K562 (cell line): ENCODE results near the gene RGS5. TPM values are rescaled to one million over a fixed set of nuclear protein-coding genes. Genes with fewer than 3 reads are reported as not detected.

Source experiments
- ATAC-seq: fragments of 200-7000 bp; cut with Tn5 transposase; 3 replicates; pipeline ENCODE4 v1.9.1; 2020; ENCODE audit warnings: moderate library complexity
- BruUV-seq: library from RNA; stranded (reverse); fragments of 400-500 nt; replicated peaks from 2 replicates; lab custom pipeline; 2021; lab: Mats Ljungman, UMichigan
- CTCF ChIA-PET: fragments of 300-600 bp; formaldehyde crosslinking; extraction: SDS; loops from one replicate; lab custom pipeline; 2021; ENCODE audit warnings: low intra/inter-chr PET ratio; lab: Yijun Ruan, JAX
- POLR2A ChIA-PET: fragments of 300-600, 350-650 bp; sonication (Branson Sonifier 250); formaldehyde crosslinking; extraction: SDS; loops from one replicate; lab custom pipeline; 2021; ENCODE audit warnings: antibody characterized with exemption, inconsistent platforms; lab: Yijun Ruan, JAX
- DNase-seq, 4 experiments: peaks; one replicate each; pipeline versions ENCODE4 v3.0.0 to v3.0.0-alpha.2; 2011 to 2018; ENCODE audit warnings: low spot score in 3 of 4, mixed read lengths in 3 of 4; ENCODE audit errors: extremely low read depth in 1 of 4
- FAIRE-seq: peaks from 2 replicates; lab custom pipeline; 2011; peaks lifted over from hg19 to GRCh38; lab: Jason Lieb, UNC
- H2AFZ ChIP-seq: 2 replicates; pipeline ENCODE4 v1.6.0; 2011; ENCODE audit warnings: low read depth, low read length, control low read depth, inconsistent platforms
- H3K27ac ChIP-seq: fragments of 200-600 bp; 3 replicates; pipeline ENCODE4 v1.8.0; 2011; ENCODE audit warnings: low read depth, mild to moderate bottlenecking, control low read depth, inconsistent platforms, low read length, moderate library complexity, mixed read lengths; ENCODE audit errors: extremely low read depth
- H3K27me3 ChIP-seq, 2 experiments: fragments of 300-600 bp in 1 of 2; 2 replicates in 1 of 2; 3 replicates in 1 of 2; pipeline versions ENCODE4 v1.6.0 to v1.8.0; 2011; ENCODE audit warnings: inconsistent platforms in 2 of 2, low read length in 2 of 2, mild to moderate bottlenecking in 1 of 2, mixed read lengths in 1 of 2, moderate library complexity in 1 of 2; ENCODE audit not compliant: control insufficient read depth in 2 of 2, insufficient read depth in 2 of 2
- H3K36me3 ChIP-seq: fragments of 300-600 bp; 3 replicates; pipeline ENCODE4 v1.8.0; 2011; ENCODE audit warnings: mild to moderate bottlenecking, low read length, inconsistent platforms; ENCODE audit not compliant: control insufficient read depth, insufficient read depth
- H3K4me1 ChIP-seq, 2 experiments: fragments of 200-600 bp in 1 of 2; replicated peaks in 1 of 2; 2 replicates in 1 of 2; 3 replicates in 1 of 2; pipeline versions ENCODE4 v1.5.1 to v1.8.0; 2011; ENCODE audit warnings: inconsistent platforms in 2 of 2, low read length in 2 of 2, mild to moderate bottlenecking in 1 of 2, mixed read lengths in 1 of 2, moderate library complexity in 1 of 2; ENCODE audit not compliant: control insufficient read depth in 2 of 2, insufficient read depth in 2 of 2
- H3K4me2 ChIP-seq: 2 replicates; pipeline ENCODE4 v1.6.1; 2011; ENCODE audit warnings: low read length, control low read depth, inconsistent platforms, mixed read lengths; ENCODE audit not compliant: insufficient read depth
- H3K4me3 ChIP-seq: fragments of 200-600 bp; sonication (generic), shearing (Covaris generic); 2 replicates; pipeline ENCODE4 v1.5.1; 2016; ENCODE audit warnings: control low read depth, inconsistent platforms
- H3K79me2 ChIP-seq: fragments of 200-600 bp; 3 replicates; pipeline ENCODE4 v1.8.0; 2011; ENCODE audit warnings: low read length, inconsistent platforms; ENCODE audit not compliant: control insufficient read depth, insufficient read depth
- H3K9ac ChIP-seq, 2 experiments: 2 replicates each; pipeline versions ENCODE4 v1.6.0 to v1.6.1; 2011; ENCODE audit warnings: low read depth in 2 of 2, low read length in 2 of 2, control low read depth in 1 of 2, inconsistent platforms in 1 of 2, mild to moderate bottlenecking in 1 of 2, mixed read lengths in 1 of 2; ENCODE audit not compliant: insufficient read depth in 1 of 2
- H3K9me1 ChIP-seq: one replicate; pipeline ENCODE4 v1.6.0; 2011; ENCODE audit warnings: inconsistent platforms, mild to moderate bottlenecking, low read length, moderate library complexity; ENCODE audit not compliant: control insufficient read depth, insufficient read depth
- H3K9me3 ChIP-seq: replicated peaks from 2 replicates; pipeline ENCODE4 v1.5.1; 2011; ENCODE audit warnings: low read depth, low read length, inconsistent platforms; ENCODE audit not compliant: control insufficient read depth, insufficient read depth
- H4K20me1 ChIP-seq: replicated peaks from 2 replicates; pipeline ENCODE4 v1.6.1; 2011; ENCODE audit warnings: low read length, inconsistent platforms, mixed read lengths; ENCODE audit not compliant: control insufficient read depth, insufficient read depth
- ATF6 ChIP-seq: sonication (generic); formaldehyde crosslinking; IDR thresholded peaks from 2 replicates; pipeline ENCODE4 v1.4.0; 2020; ENCODE audit warnings: mild to moderate bottlenecking, missing genetic modification reagents
- CTBP1 ChIP-seq: fragments of 450-650 bp; IDR thresholded peaks from 2 replicates; pipeline ENCODE4 v1.6.1; 2016; ENCODE audit warnings: borderline replicate concordance
- FUS ChIP-seq: fragments of 200-400 bp; formaldehyde crosslinking; optimal IDR thresholded peaks from 2 replicates; pipeline ENCODE3; 2017; ENCODE audit warnings: low read depth, low read length
- HSF4 ChIP-seq: fragments of 250-450 bp; sonication (Bioruptor Pico); IDR thresholded peaks from 2 replicates; pipeline ENCODE4 v2.1.2; 2022; ENCODE audit warnings: mild to moderate bottlenecking, moderate library complexity, borderline replicate concordance
- NFIC ChIP-seq: fragments of 450-650 bp; IDR thresholded peaks from 2 replicates; pipeline ENCODE4 v1.6.1; 2017; ENCODE audit warnings: mild to moderate bottlenecking, inconsistent platforms
- NONO ChIP-seq, 2 experiments: fragments of 200-400 bp in 1 of 2; fragments of 450-650 bp in 1 of 2; formaldehyde crosslinking in 1 of 2; IDR thresholded peaks; 2 replicates each; pipeline ENCODE4 v1.6.1; 2017; ENCODE audit warnings: low read depth in 2 of 2, mild to moderate bottlenecking in 2 of 2, moderate library complexity in 2 of 2, low read length in 1 of 2
- PRDM10 ChIP-seq: fragments of 450-650 bp; IDR thresholded peaks from 2 replicates; pipeline ENCODE4 v1.6.1; 2018; ENCODE audit not compliant: partially characterized antibody
- TAF15 ChIP-seq: fragments of 200-400 bp; formaldehyde crosslinking; IDR thresholded peaks from 2 replicates; pipeline ENCODE4 v1.6.1; 2017; ENCODE audit warnings: mild to moderate bottlenecking, low read depth, low read length, moderate library complexity
- ZC3H11A ChIP-seq: IDR thresholded peaks from 2 replicates; pipeline ENCODE4 v1.6.1; 2012; ENCODE audit warnings: low read depth, low read length, improper control_type of control experiment
- ZNF239 ChIP-seq: fragments of 250-450 bp; sonication (Bioruptor Pico); IDR thresholded peaks from 2 replicates; pipeline ENCODE4 v1.4.0; 2020; ENCODE audit warnings: mild to moderate bottlenecking
- ZNF311 ChIP-seq: fragments of 250-450 bp; sonication (Bioruptor Pico); IDR thresholded peaks from 2 replicates; pipeline ENCODE4 v1.4.0; 2020; ENCODE audit warnings: mild to moderate bottlenecking, moderate library complexity
- ZNF584 ChIP-seq: fragments of 200-800 bp; sonication (Bioruptor generic); IDR thresholded peaks from 2 replicates; pipeline ENCODE4 v1.6.1; 2016; ENCODE audit warnings: low read depth, mild to moderate bottlenecking, missing genetic modification characterization, missing compliant biosample characterization
- WGBS: fragments of 100-300 bp; shearing (Covaris generic); methylation state at CpG from one replicate; pipeline ENCODE4 v1.1.6; 2016; ENCODE audit warnings: low coverage, mixed read lengths; ENCODE audit not compliant: insufficient coverage; ENCODE audit errors: missing lambda C conversion rate; 5-methylcytosine and 5-hydroxymethylcytosine counted together
- in situ Hi-C: fragments of 300-500 bp; cut with MboI; formaldehyde crosslinking; loops from 4 replicates; pipeline ENCODE4 v1.15.0; 2018; ENCODE audit warnings: inconsistent platforms, mixed read lengths
- intact Hi-C: fragments of 100-400 bp; cut with micrococcal nuclease; formaldehyde crosslinking; loops from 2 replicates; pipeline ENCODE4 v1.14.2; 2022
- polyA plus RNA-seq, 8 experiments: library from polyadenylated mRNA; depleted of rRNA in 4 of 8; stranded (reverse) in 5 of 8; unstranded in 3 of 8; fragments of >200 nt; fragmentation: Nextera tagmentation in 2 of 8; fragmentation: Illumina TruSeq in 1 of 8; extraction: Ambion mirVana in 2 of 8; extraction: Trizol in 1 of 8; gene quantifications; 2 replicates each; pipeline versions ENCODE4 v1.2.1 to v1.2.3, GENCODE V29; 2011 to 2014; ENCODE audit warnings: inconsistent platforms in 1 of 8, missing spikeins in 1 of 8
- total RNA-seq, 7 experiments: library from RNA; depleted of rRNA in 6 of 7; stranded (reverse); fragments of >200 nt in 6 of 7; fragmentation: Illumina TruSeq in 2 of 7; extraction: Trizol in 2 of 7; gene quantifications; 2 replicates each; pipeline versions ENCODE4 v1.2.1 to v1.2.3, GENCODE V29; 2011 to 2021; ENCODE audit warnings: low replicate concordance in 1 of 7
- TF ChIP-seq, protein P1 (sequence below): fragments of 450-650 bp; formaldehyde crosslinking; IDR thresholded peaks from 2 replicates; pipeline ENCODE4 v1.4.0; 2020; ENCODE audit warnings: mild to moderate bottlenecking, moderate library complexity

RGS5 gene
- total and polyA plus RNA-seq, 9 of the 15 experiments (the other 6 are each of a cell fraction or from before 2014, with no cell fraction given) = 0.71 to 5.3 (median 2.4) TPM

DNA sequence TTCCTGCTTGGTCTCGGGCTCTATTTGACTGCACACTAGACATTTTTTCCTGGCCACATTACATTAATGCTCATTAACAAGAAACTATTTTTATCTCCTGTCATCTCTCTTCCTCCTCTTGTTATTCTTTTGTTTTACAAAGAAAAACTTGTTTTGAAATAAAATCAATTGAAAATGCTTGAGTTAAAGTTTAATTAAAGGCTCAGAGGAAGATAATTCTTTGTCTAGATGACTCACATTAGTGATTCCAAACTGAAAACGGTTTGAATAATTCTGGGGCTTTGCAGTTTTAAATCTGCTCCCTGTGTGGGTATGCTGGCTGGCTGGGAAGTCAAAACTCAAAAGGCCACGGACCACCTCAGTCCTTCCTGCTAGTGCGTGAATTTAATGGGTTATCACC is 29.6 kb downstream of the RGS5 start:
- CTCF ChIA-PET = no interaction called here
- ATAC-seq = no peak
- no peak for DNase-seq
- 0% methylated on average over 4 of the region's 4 CpGs for WGBS
- H3K27ac ChIP-seq = no peak overlapping the region
- intact Hi-C loops (loop anchor here (10.0 kb wide), 1 partner anchor 1118 kb away; no protein-coding TSS in a partner anchor), in situ Hi-C loops (no loop called here)
- H3K9me3 ChIP-seq = no peaks in the 10 kb centered on the region
- no peaks in the 10 kb centered on the region for H3K36me3 ChIP-seq
- no peak overlapping the region for H3K9ac ChIP-seq
- H3K4me3 ChIP-seq = no peak overlapping the region
- H3K79me2 ChIP-seq = no peaks in the 10 kb centered on the region
- H3K27me3 ChIP-seq = 0 out of 5 replicates have a peak, but pooled peaks cover 0 to 2% of the 10 kb centered on the region in 2 experiments
- H2AFZ ChIP-seq = no peak overlapping the region
- BruUV-seq = no TSS peak
- no peaks in the 10 kb centered on the region for H4K20me1 ChIP-seq
- FAIRE-seq = no peak
- H3K4me1 ChIP-seq = no peaks in the 10 kb centered on the region
- POLR2A ChIA-PET = no interaction called here
- H3K4me2 ChIP-seq = no peak overlapping the region
- H3K9me1 ChIP-seq = no peaks in the 10 kb centered on the region
- TF ChIP-seq ATF6 (no peak), NFIC (no peak), FUS (no peak), ZNF584 (CRISPR knock-in tag) (no peak), ZC3H11A (no peak), ZNF311 (CRISPR knock-in tag) (no peak), ZNF239 (CRISPR knock-in tag) (no peak), HSF4 (CRISPR knock-in tag) (no peak), TAF15 (no peak), NONO (IDR thresholded peaks at IDR 0.05; ENCODE audit: low read depth in 2 of 2, low read length in 1 of 2) (no peak), CTBP1 (no peak), PRDM10 (no peak)
- TF ChIP-seq, protein P1, sequence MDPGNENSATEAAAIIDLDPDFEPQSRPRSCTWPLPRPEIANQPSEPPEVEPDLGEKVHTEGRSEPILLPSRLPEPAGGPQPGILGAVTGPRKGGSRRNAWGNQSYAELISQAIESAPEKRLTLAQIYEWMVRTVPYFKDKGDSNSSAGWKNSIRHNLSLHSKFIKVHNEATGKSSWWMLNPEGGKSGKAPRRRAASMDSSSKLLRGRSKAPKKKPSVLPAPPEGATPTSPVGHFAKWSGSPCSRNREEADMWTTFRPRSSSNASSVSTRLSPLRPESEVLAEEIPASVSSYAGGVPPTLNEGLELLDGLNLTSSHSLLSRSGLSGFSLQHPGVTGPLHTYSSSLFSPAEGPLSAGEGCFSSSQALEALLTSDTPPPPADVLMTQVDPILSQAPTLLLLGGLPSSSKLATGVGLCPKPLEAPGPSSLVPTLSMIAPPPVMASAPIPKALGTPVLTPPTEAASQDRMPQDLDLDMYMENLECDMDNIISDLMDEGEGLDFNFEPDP (CRISPR knock-in tag) = no peak
